ENCODE data around the gene CBFA2T2.
"Not testable (repeated sequence)": the region's sequence is repeated elsewhere in the genome, so short reads cannot be mapped to it uniquely, and the experiment has no call there.

The CBFA2T2 gene

GRCh38 chr20:33490023-33490933 is at the start of gene CBFA2T2:
Gene CBFA2T2 (plus strand): TSS chr20:33490096. CDS start chr20:33490268, 172 bp downstream.
- no peak for DNase-seq

- DNase-seq: not testable (repeated sequence)
Observed at GRCh38 chr20:33440562-33440961, 49.3 kb upstream of the CBFA2T2 start.

GRCh38 chr20:33441142-33441955 is 48.5 kb upstream of the CBFA2T2 start:
- DNase-seq: no peak

GRCh38 chr20:33442136-33443005 is 47.5 kb upstream of the CBFA2T2 start:
- no peak for DNase-seq

- DNase-seq: no peak
Observed at GRCh38 chr20:33443006-33443511, 46.8 kb upstream of the CBFA2T2 start.

GRCh38 chr20:33443512-33444239 is 46.2 kb upstream of the CBFA2T2 start, which contains the start of gene SNTA1:
Gene SNTA1 (minus strand): TSS chr20:33443763. CDS start chr20:33443620, 143 bp downstream.
- DNase-seq: peak; percentile 7

- DNase-seq: no peak
Observed at GRCh38 chr20:33444797-33445560, 44.9 kb upstream of the CBFA2T2 start.

- no peak for DNase-seq
Observed at GRCh38 chr20:33445881-33446625, 43.8 kb upstream of the CBFA2T2 start.

- no peak for DNase-seq
Observed at GRCh38 chr20:33450867-33451266, 39.0 kb upstream of the CBFA2T2 start.

GRCh38 chr20:33456916-33457642 is 32.8 kb upstream of the CBFA2T2 start:
- DNase-seq: not testable (repeated sequence)

GRCh38 chr20:33459599-33459998 is 30.3 kb upstream of the CBFA2T2 start:
- no peak for DNase-seq

GRCh38 chr20:33460711-33461110 is 29.2 kb upstream of the CBFA2T2 start:
- DNase-seq: no peak

- no peak for DNase-seq
Observed at GRCh38 chr20:33463332-33464101, 26.4 kb upstream of the CBFA2T2 start.

GRCh38 chr20:33464759-33465158 is 25.1 kb upstream of the CBFA2T2 start:
- not testable (repeated sequence) for DNase-seq

GRCh38 chr20:33465481-33466302 is 24.2 kb upstream of the CBFA2T2 start:
- DNase-seq: no peak

GRCh38 chr20:33466303-33466646 is 23.6 kb upstream of the CBFA2T2 start:
- DNase-seq: no peak

- DNase-seq: no peak
Observed at GRCh38 chr20:33470457-33470856, 19.4 kb upstream of the CBFA2T2 start.

- no peak for DNase-seq
Observed at GRCh38 chr20:33470866-33471265, 19.0 kb upstream of the CBFA2T2 start.

Data from NCI-H2081 treated with DMSO at 0.1 percent for 48 hours (cell line).